GM20431 (cell line): ENCODE measurements around the gene MTHFD1L.
"Not testable (repeated sequence)": the region's sequence is repeated elsewhere in the genome, so short reads cannot be mapped to it uniquely, and the experiment has no call there.

ENCODE experiments used
- in situ Hi-C: fragments of 300-500 bp; cut with MseI, MboI; formaldehyde crosslinking; loops from one replicate; pipeline ENCODE4 v1.15.0; 2020; ENCODE audit warnings: low sequenced_read_pairs; ENCODE audit not compliant: unreplicated experiment

The MTHFD1L gene

DNA sequence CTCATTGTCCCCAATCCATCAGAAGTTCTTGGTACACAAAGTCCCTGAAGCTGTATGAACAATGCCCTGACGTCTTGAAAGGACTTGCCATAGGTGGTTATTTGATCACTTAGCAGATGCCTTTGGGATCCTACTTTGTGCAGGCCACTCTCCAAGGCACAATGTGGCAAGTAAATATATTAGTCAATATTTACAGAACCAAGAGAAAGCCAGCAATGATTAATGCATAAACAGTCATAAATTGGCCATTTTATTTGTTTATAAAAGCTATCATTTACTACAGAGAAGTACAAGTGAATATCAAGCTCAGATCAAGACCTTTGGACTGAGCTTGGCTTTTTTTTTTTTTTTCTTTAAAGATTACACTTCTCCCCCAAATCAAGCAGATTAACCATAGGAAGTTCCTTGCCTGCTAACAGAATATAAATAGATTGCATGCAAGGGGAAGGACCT lies 161.8 kb downstream of the MTHFD1L start:
- in situ Hi-C loops, result no loop called here

DNA sequence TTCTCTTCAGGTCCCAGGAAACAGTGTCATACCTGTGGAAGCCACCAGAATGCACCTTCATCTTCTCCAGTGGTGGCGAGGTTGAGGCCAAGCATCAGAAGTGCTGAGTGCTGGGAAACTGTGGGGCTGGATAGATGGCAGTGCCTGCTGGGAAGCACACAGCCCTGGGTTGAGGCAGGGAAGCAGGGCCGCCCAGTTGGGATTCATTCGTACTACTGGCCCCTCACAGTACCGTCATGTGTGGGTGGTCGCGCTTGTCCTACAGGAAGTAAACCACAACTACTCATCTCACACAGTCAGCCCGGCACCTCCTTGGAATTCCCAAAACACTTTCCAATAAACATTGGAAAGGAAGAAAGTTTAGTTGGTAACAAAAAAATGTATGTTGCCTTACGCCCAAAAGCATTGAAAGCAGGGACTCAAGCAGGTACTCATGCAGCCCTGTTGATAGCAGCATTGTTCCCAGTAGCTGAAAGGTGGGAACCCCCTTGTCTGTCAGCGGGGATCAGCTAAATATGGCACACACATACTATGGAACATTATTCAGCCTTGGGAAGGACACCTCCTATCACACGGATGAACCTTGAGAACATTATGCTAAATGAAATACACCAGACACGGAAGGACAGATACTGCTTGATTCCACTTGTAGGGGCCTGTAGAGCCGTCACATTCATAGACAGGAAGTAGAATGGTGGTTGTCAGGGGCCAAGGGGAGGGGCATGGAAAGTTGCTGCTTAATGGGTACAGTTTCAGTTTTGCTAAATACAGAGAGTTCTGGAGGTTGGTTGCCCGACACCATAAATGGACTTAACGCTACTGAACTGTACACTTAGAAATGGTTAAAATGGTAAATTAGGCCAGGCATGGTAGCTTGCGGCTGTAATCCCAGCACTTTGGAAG lies 162.7 kb downstream of the MTHFD1L start:
- in situ Hi-C loops, result no loop called here

DNA sequence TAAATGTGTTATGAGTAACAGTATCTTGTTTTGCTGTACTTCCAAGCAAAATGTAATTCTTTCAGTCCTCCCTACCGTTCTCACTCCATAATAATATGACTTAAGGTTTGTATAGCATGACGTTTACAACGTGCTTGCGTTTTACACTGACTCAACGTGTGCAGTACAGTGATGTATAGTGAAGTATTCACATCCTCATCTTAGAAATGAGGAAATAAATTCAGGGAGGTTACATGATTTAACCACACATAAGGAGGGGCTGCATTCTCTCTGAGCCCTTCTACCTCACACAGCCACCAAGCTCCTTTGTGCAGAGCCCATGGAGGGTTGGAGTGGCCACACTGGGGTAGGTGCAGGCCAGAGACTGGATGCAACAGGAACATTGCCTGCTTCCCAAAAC lies 164.5 kb downstream of the MTHFD1L start:
- in situ Hi-C loops, result no loop called here

DNA sequence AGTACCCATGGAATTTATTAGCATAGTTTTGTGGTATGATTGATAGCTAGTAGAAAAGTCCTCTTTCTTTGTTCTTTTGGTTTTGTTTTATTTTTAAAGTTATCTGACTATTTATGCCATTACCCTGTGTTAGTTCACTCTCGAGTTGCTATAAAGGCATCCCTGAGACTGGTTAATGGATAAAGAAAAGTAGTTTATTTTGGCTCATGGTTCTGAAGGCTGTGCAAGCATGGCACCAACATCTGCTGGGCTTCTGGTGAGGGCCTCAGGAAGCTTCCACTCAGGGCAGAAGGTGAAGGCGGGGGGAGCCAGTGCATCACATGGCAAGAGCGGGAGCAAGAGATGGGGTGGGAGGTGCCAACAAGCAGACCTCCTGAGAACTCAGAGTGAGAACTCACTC lies 166.5 kb downstream of the MTHFD1L start:
- in situ Hi-C loops, result no loop called here

DNA sequence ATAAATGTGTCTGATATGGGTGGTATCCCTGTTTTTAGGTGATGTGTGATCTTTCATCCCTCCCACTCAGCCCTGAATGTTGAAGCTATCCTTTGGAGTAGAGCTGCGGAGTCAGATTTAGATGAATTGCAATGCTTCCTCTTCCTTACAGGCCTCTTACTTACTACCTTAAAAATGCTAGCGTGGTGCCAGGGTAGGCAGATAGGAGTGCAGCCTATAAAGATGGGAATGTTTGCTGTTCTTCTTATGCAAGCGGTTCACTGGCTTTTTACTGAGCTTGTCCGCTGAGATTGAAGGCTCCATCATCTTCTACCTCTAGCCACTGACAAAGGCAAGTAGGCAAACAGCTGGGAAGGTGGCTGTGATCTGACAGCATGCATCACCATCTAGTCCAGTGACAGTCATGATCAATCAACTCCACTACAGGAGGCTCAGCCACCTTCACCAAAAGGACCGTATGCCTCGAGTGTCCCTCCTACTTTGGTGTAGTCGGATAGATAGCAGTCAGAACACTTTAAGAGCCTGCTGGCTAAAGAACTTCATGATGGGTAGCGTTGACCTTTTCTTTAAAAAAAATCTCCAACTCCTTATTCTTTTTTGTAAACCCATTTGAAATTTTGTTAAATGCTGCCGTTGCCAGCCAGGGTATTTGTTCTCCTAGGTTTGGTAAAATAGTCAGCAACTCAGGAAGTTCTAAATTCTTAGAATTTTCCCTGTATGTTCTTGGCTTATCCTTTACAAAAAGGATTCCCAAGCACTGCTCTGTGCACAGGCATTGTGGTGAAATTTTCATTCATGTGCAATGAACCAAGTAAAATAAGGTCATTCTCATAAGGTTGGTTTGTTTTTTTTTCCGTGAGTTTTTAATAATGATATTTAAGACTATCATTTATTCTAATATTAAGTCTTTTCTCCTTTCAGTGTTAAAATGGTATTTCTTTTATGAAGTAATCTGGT lies 169.6 kb downstream of the MTHFD1L start:
- in situ Hi-C loops, result no loop called here

DNA sequence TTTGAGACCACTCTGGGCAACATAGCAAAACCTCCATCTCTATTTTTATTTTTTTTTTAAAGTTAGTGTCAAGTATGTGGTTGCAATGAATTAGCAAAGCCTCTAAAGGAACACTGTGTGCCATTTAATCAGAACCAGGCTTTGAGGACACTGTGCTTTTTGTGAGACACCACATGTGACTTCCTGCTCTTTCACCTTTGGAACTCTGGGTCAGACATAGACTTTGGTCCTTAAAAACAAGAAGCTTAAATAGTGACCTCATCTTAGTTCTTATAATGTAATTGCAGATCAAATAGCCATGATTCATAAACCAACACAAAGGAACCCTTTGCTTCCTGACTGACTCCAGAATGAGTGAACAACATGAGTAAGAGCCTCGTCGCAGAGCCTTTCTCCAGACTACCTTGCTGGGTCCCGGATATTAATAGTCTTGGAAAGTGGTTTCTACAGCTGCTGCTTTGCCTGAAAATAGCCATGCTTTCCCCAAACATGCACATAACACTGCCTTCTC lies 170.8 kb downstream of the MTHFD1L start:
- in situ Hi-C loops, result not testable (repeated sequence)

DNA sequence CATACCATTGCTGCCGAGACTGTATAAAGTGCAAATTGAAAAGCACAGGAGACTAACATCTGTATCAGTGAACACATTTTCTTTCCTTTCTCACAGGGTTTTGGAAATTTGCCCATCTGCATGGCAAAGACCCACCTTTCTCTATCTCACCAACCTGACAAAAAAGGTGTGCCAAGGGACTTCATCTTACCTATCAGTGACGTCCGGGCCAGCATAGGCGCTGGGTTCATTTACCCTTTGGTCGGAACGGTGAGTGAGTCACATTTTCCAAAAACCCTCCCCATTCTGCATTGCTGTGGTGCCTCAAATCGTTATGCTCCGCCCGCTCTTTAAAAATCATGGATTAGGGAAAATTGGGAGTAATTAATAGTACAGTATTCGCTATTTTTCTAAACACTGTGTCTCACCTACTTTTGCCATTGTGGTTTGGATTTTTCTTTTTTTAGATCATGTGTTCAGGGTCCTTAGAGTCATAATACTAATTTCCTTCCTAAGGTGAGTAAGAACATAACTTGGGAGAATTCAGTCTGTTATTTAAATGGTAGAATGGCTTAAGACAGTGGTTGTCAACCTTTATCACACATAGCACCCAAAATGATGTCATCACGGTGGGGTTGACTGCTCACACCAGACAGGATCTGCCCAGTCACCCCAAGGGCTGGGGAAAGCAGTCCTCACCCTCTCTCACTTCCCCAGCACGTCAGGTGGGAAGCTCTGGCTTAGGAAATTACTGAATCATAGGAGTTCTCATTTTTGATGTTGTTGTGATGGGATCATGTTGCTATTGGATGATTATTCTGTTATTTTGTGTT lies 171.6 kb downstream of the MTHFD1L start:
- in situ Hi-C loops, result no loop called here

DNA sequence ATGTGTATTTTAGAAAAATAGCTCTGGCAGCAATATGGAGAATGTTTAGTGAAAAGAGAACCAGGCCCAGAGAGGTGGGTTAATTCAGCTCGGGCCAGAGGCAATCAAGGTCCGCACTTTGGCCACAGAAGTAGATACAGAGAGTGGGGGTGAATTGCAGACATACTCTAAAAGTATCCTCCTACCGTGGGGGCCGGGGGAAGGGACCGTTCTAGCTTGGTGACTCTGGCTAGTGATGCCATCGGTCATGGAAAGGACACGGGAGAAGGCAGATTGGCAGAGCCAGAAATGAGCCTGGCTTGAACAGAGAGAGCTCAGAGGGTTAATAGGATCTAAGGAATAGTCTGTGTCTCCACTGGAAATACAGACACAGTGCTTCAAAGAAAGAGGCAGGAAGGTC lies 173.1 kb downstream of the MTHFD1L start:
- in situ Hi-C loops, result no loop called here

DNA sequence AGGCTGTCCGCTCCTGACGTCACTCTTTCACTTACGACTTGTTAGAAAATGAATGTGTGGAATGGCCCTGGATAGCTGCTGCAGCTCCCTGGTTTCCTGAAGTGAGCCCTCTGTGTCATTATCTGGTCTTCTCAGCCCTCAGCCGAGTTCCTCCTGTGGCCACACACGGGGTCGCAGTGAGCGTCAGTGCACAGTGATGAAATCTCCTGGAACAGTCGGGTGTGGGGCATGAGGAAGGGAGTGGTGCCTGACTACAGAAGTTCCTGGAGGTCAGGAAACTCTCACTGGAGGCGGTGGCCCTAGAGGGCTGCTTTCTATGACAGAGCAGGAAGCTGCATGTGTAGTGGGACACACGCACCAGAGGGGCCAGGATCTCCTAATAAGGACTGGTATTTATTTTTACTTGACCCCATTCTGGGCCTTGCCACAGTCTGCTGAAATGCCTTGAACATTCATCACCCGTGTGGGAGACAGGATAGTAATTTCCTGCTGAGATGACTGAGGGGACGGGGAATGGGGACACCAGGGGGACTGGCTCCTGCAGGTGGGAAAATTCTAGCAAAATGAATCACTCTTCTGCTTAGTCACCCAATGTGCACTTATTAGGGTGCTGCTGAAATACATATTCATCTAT lies 175.5 kb downstream of the MTHFD1L start:
- in situ Hi-C loops, result not testable (repeated sequence)

DNA sequence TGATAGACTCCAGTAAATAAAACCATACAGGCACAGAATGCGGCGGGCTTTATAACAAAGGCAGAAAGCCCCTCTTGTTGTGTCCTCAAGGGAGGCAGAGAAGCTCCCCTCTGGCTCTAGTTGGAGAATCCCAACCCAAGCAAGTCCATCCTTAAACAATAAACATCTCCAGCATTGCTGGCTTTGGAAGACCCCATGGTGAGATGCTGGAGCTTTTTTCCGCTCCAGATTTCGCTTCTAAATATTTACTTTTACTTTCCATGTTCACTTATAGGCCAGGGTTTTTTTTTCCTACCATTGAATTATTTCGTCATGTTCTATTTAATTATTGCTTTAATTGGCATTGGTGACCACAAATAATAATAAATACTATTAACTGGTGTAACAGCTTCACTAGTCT lies 176.2 kb downstream of the MTHFD1L start:
- in situ Hi-C loops, result no loop called here

DNA sequence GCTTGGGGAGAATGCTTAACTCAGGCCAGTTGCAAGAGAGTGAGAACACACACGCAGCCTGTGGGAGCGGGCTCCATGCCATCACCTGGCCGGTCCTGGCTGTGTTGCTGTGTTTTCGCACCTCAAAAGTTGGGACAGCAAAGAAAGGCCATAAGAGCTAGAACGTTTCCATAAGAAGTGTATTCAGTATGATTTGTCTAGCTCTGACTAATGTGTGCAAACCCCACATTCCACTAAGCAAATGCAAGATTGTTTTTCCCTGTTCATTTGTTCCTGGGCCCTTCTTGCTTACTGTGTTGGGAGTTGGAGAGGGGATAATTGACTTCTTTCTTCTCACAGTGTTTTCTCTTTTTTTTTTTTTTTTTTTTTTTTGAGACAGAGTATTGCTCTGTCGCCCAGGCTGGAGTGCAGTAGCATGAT lies 177.4 kb downstream of the MTHFD1L start:
- in situ Hi-C loops, result not testable (repeated sequence)

DNA sequence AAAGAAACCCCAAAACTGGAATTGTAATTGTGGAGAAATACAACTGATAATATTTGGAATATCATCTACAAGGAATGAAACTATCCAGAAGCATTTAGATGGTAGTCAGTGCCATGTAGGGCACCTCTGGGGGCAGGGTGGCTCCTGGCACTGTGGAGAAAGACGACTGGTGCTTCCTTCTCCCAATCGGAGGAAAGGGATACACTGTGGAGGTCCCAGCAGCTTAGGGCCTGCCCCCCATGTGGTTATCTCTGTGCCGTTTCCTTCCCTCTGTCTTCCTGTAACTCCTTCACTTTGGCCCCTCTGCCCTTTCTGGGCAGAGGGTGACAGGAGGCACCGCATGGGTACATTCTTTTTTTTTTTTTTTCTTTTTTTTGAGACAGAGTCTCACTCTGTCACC lies 178.4 kb downstream of the MTHFD1L start:
- in situ Hi-C loops, result no loop called here

DNA sequence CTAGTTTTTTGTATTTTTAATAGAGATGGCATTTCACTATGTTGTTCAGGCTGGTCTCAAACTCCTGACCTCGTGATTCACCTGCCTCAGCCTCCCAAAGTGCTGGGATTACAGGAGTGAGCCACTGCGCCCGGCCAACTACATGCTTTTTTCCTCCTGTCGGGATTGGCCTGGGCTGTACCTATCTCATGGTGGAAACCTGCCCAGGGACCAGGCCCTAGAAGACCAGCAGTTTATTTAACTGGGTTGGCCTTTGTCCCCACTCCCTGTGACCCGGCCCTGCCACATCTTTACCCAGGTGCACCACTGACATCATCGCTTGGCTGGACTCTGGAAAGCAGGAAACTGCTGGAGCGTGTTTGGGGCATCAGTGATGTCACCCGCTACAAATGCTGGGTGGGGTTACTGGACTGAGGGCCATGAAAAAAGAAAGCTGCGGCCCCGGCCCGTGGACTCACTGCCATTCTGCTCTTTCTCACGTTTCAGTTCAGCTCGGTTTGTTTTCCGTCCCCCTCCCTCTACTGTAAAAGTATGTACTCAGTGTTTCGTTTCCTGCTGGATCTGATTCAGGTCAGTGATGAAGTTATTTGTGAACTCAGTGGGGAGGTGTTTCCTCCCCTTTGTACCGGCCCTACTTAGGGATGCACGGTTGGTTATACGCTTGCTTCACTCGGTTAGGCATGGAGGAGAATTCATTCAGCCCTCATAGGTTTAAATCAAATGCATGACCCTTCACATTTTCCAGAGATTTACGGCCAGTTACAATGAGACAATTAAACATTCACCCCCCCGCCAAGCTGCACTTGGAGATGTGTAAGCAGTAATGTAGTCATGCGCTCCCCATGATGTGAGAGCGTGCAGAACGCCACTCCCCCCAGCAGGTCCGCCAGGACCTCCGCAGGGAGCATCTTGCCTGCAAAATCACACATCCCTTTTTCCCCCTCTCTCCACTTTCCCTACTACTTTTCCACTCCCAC lies 179.3 kb downstream of the MTHFD1L start:
- in situ Hi-C loops, result no loop called here

DNA sequence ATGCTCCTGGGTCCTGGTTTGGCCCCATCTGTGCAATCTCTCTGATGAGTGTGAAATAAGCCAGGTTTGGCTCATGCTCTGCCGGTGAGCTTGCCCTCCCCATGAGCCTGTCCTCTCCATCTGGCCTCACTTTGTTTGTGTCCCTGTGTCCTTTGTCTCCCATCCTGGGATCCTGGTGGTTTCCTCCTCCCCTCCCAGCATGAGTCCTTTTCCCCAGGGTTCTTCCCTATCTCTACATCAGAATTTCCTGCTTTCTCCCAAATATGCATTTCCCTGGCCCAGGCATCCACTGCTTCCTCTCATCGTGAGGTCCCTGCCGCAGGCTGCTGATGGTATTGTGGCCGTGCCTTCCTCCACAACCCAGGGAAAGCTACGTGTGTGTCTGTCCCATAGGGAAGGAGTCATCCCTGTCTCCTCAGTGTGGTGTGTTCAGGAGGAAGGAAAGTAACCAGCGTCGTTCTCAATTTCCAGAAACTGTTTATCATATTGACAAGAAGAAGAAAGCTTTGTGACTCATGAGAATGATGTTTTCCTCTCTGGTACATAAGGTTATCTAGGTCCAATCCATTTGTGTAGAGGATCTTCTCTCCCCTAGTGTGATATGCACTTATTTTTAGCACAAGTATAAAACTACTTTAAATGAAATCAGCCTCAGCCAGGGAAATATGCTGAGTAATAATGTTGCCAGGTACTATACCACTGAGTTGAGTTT lies 180.2 kb downstream of the MTHFD1L start:
- in situ Hi-C loops, result not testable (repeated sequence)

DNA sequence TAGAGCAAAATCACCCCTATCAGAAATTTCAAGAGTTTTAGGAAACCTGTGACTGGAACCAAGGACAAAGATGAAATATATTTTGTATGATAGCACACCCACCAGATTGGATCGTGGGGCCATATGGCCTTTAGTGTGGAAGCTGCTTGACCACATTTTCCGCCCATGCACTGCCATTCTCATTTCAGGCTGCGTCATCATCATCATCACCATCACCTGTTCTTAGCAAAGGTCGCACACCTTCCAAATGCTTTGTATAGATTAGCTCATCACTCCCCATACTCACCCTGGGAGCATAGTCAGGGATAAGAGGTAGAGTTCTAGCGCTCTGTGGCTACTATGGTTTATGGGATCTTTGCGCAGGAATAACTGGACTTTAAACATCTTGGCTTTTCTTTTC lies 185.7 kb downstream of the MTHFD1L start:
- in situ Hi-C loops, result no loop called here

DNA sequence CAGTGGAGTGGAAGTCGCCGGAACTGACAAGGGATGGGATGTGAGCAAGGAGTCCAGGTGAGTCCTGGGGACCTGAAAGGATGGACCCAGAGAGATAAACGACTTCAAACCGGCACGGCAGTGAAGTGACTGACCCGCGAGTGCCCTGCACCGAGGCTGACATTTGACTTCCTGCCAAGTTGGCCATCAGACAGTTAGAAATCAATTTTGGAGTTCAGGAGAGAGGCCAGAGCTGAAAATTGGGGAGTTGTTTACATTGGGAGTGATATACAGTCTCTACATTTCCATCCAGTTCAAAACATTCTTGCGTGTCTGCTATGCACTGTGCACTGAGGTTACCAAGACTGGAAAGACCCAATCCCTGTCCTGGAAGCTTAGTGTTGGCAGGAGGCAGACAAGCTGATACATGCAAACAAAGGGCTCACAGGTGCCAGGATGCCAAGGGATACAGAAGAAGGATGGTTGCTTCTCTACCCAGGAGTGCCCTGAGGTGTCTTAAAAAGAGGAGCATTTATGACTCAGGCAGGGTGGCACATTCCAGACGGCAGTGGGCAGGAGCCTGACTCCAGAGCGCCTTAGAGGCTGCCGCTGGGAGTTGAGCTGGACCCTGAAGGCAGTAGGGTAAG lies 186.6 kb downstream of the MTHFD1L start:
- in situ Hi-C loops, result no loop called here

DNA sequence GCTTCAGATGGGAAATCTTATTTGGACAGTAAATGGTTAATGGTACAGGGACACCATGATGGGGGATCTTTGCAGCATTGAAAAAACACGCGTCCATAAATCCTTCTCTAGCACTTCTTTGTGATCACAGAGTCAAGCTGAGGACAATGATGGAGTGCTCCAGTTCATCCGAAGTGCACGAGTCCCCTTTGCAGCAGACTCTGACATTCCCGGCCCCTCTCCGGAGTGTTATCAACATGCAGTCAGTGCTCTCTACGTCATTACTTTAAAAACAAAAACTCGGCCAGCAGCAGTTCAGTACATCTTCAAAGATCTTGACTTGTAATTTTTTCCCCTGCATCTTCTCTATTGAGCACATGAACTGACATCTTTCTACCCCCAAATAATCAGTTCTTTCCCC lies 188.8 kb downstream of the MTHFD1L start:
- in situ Hi-C loops, result no loop called here
